ENCODE results near the gene RAB31. TPM values are rescaled to one million over a fixed set of nuclear protein-coding genes. Genes with fewer than 3 reads are reported as not detected.

The RAB31 gene
- total RNA-seq, 1 experiment from 2014 or later: 118 TPM

DNA sequence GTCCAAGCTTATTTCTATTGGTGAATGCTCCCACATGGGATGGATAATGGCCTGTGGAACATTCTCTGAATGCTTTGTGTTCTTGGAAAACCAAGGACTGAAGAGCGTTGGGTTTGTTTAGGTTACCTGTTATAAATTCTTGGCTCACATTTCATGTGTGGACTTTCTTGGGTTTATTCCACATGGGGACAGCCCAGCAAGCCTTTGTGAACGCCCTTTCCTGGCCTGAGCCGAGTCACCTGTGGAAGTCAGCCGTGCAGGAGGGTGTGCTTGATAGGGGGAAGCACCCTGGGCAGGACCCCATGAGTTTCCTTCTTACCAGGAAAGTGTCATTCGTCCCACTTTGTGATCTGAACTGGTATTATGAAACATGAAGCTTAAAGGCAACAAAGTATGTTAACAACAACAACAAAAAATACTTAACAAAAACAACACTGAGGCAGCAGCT lies 4.1 kb downstream of the RAB31 start:
- no peaks in the 10 kb centered on the region for H3K27me3 ChIP-seq (ENCODE audit: control insufficient read depth, insufficient read depth, low read length)
- H3K36me3 ChIP-seq (ENCODE audit: control insufficient read depth, insufficient read depth, low read length): no peaks in the 10 kb centered on the region; the same call in 1 of the 2 replicates
- BruUV-seq (replicated peaks): no TSS peak
- H3K9me3 ChIP-seq (ENCODE audit: control insufficient read depth, insufficient read depth, low read depth, low read length): no peaks in the 10 kb centered on the region
- peaks cover 74% of the 10 kb centered on the region for H3K4me1 ChIP-seq (ENCODE audit: control insufficient read depth, insufficient read depth, low read length)
- ATAC-seq (no peak), DNase-seq (ENCODE audit: low read depth, low spot score) (no peak)
- POLR2A ChIA-PET: no interaction called here
- TF ChIP-seq, protein P1, sequence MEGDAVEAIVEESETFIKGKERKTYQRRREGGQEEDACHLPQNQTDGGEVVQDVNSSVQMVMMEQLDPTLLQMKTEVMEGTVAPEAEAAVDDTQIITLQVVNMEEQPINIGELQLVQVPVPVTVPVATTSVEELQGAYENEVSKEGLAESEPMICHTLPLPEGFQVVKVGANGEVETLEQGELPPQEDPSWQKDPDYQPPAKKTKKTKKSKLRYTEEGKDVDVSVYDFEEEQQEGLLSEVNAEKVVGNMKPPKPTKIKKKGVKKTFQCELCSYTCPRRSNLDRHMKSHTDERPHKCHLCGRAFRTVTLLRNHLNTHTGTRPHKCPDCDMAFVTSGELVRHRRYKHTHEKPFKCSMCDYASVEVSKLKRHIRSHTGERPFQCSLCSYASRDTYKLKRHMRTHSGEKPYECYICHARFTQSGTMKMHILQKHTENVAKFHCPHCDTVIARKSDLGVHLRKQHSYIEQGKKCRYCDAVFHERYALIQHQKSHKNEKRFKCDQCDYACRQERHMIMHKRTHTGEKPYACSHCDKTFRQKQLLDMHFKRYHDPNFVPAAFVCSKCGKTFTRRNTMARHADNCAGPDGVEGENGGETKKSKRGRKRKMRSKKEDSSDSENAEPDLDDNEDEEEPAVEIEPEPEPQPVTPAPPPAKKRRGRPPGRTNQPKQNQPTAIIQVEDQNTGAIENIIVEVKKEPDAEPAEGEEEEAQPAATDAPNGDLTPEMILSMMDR (IDR thresholded peaks at IDR 0.05): no peak
- TF ChIP-seq POLR2AphosphoS5 (IDR thresholded peaks at IDR 0.05; ENCODE audit: low read depth, low read length) (no peak), SIN3A (IDR thresholded peaks at IDR 0.05; ENCODE audit: borderline replicate concordance, insufficient read depth, low read depth, low read length) (no peak), TCF7L2 (IDR thresholded peaks at IDR 0.05; ENCODE audit: low read depth, low read length) (no peak)
- TF ChIP-seq, protein P2, sequence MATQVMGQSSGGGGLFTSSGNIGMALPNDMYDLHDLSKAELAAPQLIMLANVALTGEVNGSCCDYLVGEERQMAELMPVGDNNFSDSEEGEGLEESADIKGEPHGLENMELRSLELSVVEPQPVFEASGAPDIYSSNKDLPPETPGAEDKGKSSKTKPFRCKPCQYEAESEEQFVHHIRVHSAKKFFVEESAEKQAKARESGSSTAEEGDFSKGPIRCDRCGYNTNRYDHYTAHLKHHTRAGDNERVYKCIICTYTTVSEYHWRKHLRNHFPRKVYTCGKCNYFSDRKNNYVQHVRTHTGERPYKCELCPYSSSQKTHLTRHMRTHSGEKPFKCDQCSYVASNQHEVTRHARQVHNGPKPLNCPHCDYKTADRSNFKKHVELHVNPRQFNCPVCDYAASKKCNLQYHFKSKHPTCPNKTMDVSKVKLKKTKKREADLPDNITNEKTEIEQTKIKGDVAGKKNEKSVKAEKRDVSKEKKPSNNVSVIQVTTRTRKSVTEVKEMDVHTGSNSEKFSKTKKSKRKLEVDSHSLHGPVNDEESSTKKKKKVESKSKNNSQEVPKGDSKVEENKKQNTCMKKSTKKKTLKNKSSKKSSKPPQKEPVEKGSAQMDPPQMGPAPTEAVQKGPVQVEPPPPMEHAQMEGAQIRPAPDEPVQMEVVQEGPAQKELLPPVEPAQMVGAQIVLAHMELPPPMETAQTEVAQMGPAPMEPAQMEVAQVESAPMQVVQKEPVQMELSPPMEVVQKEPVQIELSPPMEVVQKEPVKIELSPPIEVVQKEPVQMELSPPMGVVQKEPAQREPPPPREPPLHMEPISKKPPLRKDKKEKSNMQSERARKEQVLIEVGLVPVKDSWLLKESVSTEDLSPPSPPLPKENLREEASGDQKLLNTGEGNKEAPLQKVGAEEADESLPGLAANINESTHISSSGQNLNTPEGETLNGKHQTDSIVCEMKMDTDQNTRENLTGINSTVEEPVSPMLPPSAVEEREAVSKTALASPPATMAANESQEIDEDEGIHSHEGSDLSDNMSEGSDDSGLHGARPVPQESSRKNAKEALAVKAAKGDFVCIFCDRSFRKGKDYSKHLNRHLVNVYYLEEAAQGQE (IDR thresholded peaks at IDR 0.05; ENCODE audit: insufficient read depth in 1 of 2, low read depth in 2 of 2, low read length in 1 of 2): no peak
- in situ Hi-C loops (cut with HindIII; ENCODE audit: low pct_unique_long_range_greater_than_20kb, low sequenced_read_pairs): no loop called here
- intact Hi-C loops (cut with micrococcal nuclease; ENCODE audit: unreplicated experiment): loop anchor here (10.0 kb wide), 1 partner anchor 63 kb away; no protein-coding TSS in a partner anchor
- peak overlapping the region in 1 of 2 experiments; percentile 19; a peak in 1 of 4 replicates for H3K4me3 ChIP-seq (ENCODE audit: low read depth in 2 of 2, low read length in 2 of 2)
- H3K27ac ChIP-seq (ENCODE audit: low read length): peak overlapping the region; percentile 72
- CTCF ChIA-PET: no interaction called here

DNA sequence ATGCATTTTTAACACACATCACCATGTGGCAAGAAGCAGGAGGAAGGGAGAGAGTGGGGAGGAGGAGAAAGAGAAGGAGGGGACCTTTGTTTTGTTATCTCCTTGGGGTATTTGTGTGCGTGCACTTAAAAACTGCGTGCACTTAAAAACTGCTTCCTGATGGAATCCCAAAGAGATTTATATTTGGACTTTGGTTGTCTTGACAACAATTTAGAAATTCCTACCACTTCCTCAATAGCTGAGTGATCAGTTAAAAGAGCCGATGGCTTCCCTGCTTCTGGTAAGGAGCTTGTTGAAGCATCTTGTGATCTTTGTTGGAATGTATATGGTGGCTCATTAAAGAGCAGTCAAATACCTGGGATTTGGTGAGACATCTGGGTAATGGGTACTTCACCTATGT lies 4.5 kb downstream of the RAB31 start:
- TF ChIP-seq, protein P1 (IDR thresholded peaks at IDR 0.05): no peak
- TF ChIP-seq TCF7L2 (IDR thresholded peaks at IDR 0.05; ENCODE audit: low read depth, low read length) (no peak), SIN3A (IDR thresholded peaks at IDR 0.05; ENCODE audit: borderline replicate concordance, insufficient read depth, low read depth, low read length) (no peak), POLR2AphosphoS5 (IDR thresholded peaks at IDR 0.05; ENCODE audit: low read depth, low read length) (no peak)
- TF ChIP-seq, protein P2 (IDR thresholded peaks at IDR 0.05; ENCODE audit: insufficient read depth in 1 of 2, low read depth in 2 of 2, low read length in 1 of 2): no peak
- in situ Hi-C loops (cut with HindIII; ENCODE audit: low pct_unique_long_range_greater_than_20kb, low sequenced_read_pairs): no loop called here
- TSS peak; percentile 16 for BruUV-seq (replicated peaks)
- peaks cover 75% of the 10 kb centered on the region for H3K4me1 ChIP-seq (ENCODE audit: control insufficient read depth, insufficient read depth, low read length)
- no peak overlapping the region for H3K4me3 ChIP-seq (ENCODE audit: low read depth in 2 of 2, low read length in 2 of 2)
- CTCF ChIA-PET: no interaction called here
- H3K27me3 ChIP-seq (ENCODE audit: control insufficient read depth, insufficient read depth, low read length): no peaks in the 10 kb centered on the region
- H3K9me3 ChIP-seq (ENCODE audit: control insufficient read depth, insufficient read depth, low read depth, low read length): no peaks in the 10 kb centered on the region
- intact Hi-C loops (cut with micrococcal nuclease; ENCODE audit: unreplicated experiment): loop anchor here (10.0 kb wide), 1 partner anchor 62 kb away; no protein-coding TSS in a partner anchor
- no peak for ATAC-seq
- H3K36me3 ChIP-seq (ENCODE audit: control insufficient read depth, insufficient read depth, low read length): no peaks in the 10 kb centered on the region; the same call in 1 of the 2 replicates
- no peak for DNase-seq (ENCODE audit: low read depth, low spot score)
- H3K27ac ChIP-seq (ENCODE audit: low read length): peak overlapping the region; percentile 72
- POLR2A ChIA-PET: no interaction called here
